Measurements from ENCODE around the gene GPRC5A.

DNA sequence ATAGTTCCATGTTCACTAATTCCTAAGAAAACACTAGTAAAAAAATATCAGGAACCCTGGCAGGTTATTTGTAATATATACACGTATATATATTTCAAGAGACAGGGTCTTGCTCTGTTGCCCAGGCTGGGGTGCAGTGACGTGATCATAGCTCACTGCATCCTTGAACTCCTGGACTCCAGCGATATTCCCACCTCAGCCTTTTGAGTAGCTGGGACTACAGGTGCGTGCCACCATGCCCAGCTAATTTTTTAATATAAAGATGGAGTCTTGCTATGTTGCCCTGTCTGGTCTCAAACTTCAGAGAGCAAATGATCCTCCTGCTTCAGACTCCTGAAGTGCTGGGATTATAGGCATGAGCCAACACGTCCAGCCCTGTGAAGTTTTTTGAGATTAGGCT is 16.2 kb downstream of the GPRC5A start:
- TF ChIP-seq, protein P1, sequence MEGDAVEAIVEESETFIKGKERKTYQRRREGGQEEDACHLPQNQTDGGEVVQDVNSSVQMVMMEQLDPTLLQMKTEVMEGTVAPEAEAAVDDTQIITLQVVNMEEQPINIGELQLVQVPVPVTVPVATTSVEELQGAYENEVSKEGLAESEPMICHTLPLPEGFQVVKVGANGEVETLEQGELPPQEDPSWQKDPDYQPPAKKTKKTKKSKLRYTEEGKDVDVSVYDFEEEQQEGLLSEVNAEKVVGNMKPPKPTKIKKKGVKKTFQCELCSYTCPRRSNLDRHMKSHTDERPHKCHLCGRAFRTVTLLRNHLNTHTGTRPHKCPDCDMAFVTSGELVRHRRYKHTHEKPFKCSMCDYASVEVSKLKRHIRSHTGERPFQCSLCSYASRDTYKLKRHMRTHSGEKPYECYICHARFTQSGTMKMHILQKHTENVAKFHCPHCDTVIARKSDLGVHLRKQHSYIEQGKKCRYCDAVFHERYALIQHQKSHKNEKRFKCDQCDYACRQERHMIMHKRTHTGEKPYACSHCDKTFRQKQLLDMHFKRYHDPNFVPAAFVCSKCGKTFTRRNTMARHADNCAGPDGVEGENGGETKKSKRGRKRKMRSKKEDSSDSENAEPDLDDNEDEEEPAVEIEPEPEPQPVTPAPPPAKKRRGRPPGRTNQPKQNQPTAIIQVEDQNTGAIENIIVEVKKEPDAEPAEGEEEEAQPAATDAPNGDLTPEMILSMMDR (IDR thresholded peaks at IDR 0.05), result no peak
- TF ChIP-seq EP300 (IDR thresholded peaks at IDR 0.05), result no peak
- no peak for TF ChIP-seq POLR2AphosphoS5 (IDR thresholded peaks at IDR 0.05)
- no peak for TF ChIP-seq POLR2A (IDR thresholded peaks at IDR 0.05; ENCODE audit: low read depth)

Measured in esophagus muscularis mucosa (tissue), 4 donors.